Ureter (tissue), 1 donor: ENCODE results near the gene GRK4. TPM values are rescaled to one million over a fixed set of nuclear protein-coding genes. Genes with fewer than 3 reads are reported as not detected.
"Not testable (repeated sequence)": the region's sequence is repeated elsewhere in the genome, so short reads cannot be mapped to it uniquely, and the experiment has no call there.

Experiments
- DNase-seq: peaks from one replicate; pipeline ENCODE4 v3.0.0-alpha.2; 2020; ENCODE audit warnings: low spot score
- total RNA-seq: library from RNA; stranded (reverse); gene quantifications from one replicate; pipeline ENCODE4 v1.2.4, GENCODE V29; 2023
- donor health status: DM: yes; HTN: yes; CAD: no.

The GRK4 gene
- total RNA-seq, 1 donor from 2014 or later = 4.3 TPM

DNA sequence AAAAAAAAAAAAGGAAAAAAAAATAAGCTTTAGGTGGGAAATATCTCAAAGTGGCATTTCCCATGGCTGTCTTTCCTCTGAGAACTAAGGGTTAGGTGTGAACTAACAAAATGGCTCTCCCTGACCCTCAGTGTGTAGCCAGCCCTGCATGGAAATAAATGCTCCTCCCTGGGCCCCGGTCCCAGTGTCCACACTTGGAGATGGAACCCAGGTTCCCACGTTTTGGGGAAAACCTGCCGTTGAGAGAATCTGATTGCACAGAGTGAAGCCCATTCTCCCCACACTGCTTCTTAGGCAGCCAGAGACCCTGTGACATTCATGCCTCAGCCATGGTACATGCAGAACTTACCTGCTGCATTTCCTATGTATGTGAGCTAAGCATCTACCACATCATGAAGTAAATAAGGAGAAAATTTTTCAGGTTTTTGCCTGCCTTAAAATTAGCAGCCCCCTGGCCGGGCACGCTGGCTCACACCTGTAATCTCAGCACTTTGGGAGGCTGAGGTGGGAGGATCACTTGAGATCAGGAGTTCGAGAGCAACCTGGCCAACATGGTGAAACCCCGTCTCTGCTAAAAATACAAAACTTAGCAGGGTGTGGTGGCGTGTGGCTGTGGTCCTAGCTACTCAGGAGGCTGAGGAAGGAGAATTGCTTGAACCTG, 76.5 kb downstream of the GRK4 start:
- no peak for DNase-seq

DNA sequence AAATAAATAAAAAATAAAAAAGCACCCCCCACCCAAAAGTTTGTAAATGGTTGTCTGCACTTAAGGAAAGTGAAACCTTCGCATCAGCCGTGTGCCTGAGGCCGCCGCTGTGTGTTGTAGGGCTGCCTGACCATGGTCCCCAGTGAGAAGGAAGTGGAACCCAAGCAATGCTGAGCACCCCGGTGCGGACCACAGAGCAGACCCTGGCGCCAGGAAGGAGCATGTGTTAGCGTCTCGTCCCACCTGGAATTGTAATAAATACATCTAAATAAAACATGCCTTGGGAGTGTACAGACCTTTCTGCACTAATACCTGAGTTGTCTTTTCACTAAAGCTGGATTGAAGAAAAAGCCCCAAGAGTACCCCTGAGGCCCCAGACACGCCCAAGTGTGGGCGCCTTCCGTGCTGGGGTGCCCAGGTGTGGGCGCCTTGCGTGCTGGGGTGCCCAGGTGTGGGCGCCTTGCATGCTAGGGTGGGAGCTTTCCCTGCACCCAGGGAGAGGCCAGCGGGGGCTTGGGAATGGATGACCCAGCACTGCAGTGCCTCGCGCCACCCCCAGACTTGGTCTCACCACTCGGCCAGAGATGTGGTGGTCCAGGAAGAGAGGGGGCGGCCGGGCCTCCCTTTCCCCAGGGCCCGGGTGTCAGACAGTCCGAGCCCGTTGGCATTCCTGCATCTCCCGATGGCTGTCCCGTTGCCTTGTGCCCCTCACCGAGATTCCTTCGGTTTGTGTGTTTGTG, 77.3 kb downstream of the GRK4 start:
- no peak for DNase-seq

DNA sequence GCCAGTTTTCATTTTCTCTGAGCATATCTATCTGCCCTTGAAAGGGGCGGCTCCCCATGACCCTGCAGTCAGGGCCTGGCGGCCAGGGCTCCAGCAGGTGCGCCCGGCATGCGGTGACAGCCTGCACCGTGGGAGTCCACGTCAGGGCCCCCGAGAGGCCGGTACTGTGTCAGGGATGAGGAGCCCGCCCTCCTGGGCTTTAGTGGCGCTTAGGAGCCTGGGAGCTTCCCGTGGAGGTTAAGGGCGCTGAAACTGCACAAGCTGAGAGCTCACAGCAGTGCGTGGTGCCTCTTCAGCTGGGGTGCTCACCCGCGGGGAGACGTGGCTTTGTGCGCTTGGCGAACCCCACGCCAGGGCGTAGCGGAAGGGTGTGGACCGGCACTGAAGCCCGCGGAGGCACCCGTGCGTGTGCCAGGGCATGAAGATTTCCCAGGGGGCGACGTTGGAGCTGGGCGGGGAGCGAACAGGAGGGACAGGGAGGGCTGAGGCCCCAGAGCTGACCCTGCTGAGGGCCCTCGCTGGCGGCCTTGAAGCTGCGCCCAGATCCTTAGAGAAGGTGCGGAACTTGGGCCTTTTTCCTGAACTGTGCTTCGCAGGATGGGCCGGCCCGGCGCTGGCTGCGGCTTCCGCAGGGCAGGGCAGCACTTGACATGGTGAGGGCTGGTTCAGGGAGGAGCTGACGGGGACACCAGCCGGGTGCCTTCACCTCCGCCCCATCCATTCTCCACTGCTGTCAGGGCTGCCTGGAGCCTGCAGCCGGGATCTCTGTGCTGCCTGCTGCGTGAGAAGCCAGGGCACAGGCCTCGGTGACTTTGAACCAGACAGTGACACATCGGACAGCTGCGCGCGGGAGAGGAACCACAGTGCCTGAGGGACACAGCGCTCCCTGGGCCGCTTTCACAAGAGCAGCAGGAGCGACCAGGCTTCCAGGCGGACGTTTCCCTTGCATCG, 78.1 kb downstream of the GRK4 start:
- peak; percentile 62 for DNase-seq

DNA sequence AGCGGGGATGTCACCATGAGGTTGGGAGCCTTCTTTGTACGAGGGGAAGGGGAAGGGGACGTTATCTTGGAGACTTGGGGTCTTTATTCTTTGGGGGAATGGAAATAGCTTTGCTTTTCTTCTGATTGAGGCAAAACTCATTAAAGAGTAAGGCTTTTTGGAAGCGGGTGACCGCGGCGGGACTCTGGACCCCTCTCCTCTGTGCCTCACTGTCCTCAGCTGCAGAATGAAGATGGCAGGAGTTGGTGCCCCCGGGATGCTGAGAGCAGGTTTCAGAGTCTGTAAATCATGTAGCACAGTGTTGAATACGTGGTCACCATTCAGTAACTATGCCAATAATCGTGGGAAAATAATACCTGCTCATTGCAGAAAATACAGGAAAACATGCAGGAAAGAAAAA, 78.9 kb downstream of the GRK4 start:
- no peak for DNase-seq

DNA sequence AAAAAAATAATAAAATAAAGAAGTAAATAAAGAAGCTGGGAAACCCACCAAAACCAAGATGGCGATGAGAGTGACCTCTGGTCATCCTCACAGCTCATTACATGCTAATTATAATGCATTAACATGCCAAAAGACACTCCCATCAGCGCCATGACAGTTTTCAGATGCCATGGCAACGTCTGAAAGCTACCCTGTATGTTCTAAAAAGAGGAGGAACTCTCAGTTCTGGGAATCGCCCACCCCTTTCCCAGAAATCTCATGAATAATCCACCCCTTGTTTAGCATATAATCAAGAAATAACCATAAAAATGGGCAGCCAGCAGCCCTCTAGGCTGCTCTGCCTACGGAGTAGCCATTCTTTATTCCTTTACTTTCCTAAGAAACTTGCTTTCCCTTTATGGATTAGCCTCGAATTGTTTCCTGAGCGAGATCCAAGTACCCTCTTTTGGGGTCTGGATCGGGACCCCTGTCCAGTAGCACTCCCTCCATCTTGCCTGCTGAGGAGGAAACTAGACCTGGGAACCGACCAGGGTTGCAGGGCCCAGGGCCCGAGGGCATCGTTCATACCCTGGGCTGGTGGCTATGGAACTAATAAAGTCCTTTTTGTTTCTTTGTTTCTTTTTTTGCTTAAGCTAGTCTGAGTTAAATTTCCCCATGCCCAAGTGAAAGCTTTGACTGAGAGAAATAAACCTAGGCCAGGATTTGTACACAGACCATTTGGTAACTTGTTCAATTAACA, 80.1 kb downstream of the GRK4 start:
- DNase-seq = no peak

DNA sequence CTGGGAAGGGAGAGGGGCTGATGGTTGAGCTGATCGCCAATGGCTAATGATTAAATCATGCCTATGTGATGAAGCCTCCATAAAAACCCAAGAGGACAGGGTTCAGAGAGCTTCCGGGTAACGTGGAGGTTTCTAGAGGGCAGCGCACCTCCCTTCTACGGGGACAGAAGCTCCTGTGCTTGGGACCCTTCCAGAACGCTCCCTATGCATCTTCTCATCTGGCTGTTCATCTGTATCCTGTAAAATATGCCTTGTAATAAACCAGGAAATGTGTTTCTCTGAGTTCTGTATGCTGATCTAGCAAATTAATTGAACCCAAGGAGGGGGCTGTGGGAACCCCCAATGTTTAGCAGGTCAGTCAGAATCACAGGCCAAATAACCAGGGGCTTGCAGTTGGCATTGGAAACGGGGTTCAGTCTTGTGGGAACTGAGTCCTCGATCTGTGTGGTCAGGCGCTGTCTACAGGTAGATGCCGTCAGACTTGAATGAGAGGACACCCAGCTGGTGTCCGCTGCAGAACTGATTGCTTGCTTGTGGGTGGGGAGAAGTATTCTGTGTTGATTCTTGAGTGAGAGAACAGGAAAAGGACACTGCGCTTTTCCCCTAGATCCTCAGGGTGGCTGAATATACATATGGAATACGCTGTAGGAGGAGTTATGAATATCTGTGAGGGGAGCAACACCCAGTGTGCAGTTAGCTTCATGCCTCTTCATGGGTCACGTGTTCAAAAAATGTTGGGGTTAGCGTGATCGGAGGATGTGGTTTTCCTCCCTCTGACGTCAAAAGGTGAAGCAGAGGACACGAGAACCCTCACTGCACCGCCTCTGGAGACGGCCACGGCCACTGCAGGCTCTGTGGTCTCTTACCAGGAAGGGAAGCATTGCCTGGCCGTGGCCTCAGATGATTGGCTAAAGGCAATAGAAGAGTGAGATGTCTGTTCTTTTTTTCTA, 81.8 kb downstream of the GRK4 start:
- DNase-seq = no peak

DNA sequence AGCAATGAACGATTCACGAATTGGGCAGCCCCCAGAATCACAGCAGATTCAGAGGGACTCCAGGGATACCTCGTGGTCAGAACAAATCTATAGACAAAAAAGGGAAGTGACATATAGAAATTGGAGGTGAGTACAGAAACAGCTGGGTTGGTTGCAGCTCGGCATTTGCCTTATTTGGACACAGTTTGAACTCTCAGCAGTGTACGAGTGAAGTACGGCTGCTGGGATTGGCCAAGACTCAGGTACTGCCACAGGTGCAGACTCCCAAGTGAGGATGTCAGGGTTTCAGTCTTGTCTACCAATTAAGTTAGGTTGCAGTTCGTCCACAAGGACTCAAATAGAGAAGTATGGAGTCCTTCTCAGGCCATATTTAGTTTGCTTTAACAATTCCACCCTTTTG, 82.8 kb downstream of the GRK4 start:
- DNase-seq = no peak

DNA sequence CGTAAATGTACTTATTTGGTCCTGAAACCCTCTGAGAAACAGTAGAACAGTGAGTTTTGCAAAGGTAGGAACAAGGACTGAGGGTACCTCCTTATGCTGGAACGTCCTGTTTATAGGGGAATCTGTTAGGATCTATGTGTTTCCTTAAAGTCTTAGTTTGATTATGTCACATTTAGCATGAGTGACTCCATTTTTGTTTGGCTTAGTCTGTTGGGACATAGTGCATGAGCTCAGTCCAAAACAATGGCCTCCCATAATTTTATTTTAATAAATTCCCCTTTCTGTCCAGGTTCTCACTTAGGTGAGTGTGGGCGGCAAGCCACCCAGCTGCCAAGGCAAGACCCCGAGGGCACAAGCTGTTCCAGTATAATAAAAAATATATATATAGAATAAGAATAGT, 83.3 kb downstream of the GRK4 start:
- DNase-seq = no peak

DNA sequence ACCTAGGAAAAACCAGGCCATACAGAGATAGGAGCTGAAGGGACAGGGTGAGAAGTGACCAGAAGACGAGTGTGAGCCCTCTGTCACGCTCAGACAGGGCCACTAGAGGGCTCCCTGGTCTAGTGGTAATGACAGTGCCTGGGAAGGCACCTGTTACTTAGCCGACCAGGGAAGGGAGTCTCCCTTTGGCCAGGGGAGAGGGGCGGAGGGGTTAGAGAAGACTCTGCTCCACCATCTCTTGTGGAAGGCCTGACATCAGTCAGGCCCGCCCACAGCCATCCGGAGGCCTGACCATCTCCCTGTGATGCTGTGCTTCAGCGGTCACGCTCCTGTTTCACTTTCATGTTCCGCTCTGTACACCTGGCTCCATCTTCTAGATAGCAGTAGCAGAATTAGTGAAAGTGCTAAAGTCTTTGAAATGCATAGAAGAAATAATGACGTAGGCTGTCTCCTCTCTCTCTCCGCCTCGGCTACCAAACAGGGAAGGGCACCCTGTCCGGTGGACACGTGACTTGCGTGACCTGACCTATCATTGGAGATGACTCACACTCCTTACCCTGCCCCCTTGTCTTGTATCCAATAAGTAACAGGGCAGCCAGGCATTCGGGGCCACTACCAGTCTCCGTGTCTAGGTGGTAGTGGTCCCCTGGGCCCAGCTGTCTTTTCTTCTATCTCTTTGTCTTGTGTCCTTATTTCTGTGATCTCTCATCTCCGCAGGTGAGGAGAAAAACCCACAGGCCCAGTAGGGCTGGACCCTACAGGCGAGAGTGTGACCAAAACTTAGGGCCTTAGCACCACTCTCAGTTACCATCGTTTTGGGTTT, 84.3 kb downstream of the GRK4 start:
- DNase-seq = peak; percentile 66

DNA sequence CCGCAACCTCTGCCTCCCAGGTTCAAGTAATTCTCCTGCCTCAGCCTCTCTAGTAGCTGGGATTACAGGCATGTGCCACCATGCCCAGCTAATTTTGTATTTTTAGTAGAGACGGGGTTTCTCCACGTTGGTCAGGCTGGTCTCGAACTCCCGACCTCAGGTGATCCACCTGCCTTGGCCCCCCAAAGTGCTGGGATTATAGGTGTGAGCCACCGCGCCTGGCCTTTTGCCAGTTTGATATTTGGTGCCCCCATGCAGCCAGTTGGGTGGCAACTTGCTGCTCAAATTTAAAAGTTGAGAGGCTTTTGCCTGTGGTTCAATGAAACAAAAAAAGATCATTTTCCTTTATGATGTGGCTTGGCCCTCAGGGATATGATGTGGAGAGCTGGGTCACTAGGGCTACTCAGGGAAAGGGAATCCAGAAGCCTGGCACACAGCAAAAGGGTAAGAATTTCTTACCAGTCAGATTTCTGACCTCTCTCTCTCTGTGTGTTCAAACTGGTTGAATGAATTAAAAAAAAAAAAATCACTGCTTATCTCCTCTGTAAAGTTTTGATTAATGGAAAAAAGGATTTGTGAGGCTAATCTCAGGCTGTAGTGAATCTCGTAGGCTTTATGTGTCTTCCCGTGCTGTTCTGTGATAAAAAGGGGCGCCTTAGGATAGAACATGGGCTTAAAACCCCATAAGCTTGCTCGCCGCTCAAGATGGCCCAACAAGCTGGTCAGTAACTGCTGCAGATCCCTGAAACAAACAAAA, 87.9 kb downstream of the GRK4 start:
- not testable (repeated sequence) for DNase-seq

DNA sequence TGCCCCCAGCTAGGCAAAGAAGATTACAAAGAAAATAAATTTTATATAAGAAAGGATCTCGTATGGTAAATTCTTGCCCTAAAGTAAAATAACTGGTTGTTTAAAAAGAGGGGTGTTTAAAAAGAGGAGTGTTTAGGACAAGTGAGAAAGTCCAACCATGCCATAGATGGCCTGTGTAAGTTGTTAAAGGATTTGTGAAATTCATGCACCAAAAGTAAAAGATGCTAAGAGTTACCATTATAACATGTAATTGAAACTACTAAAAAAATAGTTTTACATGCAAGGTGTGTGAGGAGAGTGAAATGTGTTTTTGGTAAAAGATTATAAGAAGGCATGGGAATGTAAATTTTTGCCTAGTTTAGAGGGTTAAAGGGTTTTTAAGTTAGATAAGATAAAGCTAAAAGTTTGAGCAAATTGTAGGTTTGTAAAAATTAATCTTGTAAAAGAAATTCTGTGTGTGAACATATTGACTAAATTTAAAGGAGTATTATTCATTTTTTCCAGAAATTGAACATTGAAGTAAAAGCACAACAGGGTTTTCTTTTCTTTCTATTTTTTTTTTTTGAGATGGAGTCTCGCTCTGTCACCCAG, 90.9 kb downstream of the GRK4 start:
- no peak for DNase-seq

DNA sequence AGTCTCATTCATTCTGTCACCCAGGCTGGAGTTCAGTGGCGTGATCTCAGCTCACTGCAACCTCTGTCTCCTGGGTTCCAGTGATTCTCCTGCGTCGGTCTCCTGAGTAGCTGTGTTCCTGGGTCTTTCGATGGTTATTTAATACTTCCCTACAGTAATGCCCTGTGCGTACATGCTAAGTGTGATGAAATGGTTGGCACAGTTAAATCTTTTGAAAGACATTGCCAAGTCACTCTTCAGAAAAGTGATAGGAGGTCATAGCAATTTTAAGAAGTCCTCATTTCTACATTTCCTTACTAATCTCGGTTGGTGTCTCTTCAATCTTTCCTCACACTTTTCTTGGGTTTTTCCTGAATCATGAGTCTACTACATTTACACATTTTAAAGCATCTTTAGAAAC, 96.6 kb downstream of the GRK4 start:
- no peak for DNase-seq

DNA sequence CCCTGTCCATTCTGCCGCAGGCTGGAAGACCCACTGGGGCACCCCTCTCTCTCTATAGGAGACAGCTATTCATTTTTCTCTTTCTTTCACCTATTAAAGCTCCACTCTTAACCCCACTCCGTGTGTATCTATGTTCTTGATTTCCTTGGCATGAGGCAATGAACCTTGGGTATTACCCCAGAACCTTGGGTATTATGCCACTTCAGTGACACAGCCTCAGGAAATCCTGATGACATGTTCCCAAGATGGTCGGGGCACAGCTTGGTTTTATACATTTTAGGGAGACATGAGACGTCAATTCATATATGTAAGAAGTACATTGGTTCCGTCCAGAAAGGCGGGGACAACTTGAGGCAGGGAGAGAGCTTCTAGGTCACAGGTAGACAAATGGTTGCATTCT, 97.6 kb downstream of the GRK4 start:
- DNase-seq = no peak

DNA sequence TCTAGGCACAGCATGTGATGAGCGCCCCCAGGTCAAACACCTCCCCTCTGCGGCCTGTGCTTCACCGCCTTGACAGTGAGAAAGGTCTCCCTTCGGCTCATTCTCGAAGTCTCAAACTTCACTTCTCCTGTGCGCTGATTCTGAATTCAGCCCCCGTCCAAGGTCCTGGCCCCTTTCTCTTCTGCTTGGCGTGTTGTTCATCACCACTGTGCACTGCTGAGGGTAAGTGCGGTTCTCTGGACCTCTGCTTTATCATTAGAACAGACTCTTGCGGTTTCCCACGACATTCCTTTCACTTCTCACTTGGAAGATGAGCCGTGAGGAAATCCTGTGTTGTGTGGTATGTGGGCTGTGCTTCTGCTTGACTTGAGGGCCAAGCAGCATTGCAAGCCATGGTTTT, 99.1 kb downstream of the GRK4 start:
- no peak for DNase-seq

DNA sequence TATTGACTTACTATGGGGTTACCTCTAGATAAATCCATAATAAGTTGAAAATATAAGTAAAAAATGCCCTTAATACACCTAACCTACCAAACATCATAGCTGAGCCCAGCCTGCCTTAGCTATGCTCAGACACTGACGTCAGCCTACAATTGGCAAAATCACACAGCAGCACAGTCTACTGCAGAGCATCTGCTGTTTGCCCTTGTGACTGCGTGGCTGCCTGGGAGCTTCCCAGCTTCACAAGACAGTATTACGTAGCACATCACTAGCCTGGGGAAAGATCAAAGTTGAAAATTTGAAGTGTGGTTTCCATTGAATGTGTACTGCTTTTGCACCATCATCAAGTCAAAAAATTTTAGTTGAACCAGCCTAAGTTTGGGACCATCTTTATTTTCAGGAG, 102.2 kb downstream of the GRK4 start:
- DNase-seq = no peak

DNA sequence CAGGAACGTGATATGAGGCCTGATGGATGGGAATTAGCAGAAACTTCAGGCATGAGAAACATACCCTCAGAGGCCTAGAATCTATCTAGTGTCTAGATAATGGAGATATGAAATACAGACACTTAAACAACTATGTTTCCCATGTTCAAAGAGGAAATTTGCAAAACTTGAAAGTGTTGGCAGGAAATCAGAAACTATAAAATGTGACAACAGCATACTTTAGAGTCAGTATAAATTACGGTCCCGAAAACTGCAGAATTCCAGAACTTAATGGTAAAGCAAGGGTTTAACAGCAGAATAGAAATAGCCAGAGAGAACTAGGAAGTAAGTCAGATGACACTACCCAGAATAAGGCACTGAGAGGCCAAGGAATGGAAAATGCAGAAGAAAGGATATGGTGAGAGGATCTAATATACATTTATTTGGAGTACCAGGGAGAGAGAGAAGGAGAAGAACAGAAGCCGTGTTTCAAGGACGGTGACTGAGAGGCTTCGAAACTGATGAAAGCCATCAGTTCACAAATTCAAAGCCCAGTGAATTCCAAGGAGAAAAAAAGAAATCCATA, 103.5 kb downstream of the GRK4 start:
- DNase-seq = no peak

DNA sequence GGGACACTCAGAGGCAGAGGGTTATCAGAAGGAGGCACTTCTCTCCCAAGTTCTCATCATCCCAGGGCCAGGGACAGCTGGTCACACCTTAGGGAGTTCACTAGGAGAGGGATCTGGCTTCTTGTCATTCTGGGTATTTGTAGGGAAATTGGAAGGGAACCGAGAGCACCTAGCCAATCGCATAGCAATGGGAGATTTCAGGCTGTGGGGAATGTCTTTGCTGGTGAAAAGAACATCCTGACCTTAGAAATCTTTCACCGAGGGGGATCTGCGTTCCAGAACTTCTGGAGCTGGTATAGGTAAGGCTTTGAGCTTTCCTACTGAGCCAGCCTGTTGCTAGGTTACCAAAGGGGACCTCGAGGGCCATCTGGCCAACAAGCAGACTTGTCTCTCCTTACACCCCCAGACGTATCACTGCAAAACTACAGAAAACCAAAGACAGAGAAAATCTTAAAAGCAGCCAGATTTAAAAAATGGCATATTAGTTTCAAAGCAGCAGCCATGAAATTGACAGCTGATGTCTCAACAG, 104.2 kb downstream of the GRK4 start:
- DNase-seq = no peak

DNA sequence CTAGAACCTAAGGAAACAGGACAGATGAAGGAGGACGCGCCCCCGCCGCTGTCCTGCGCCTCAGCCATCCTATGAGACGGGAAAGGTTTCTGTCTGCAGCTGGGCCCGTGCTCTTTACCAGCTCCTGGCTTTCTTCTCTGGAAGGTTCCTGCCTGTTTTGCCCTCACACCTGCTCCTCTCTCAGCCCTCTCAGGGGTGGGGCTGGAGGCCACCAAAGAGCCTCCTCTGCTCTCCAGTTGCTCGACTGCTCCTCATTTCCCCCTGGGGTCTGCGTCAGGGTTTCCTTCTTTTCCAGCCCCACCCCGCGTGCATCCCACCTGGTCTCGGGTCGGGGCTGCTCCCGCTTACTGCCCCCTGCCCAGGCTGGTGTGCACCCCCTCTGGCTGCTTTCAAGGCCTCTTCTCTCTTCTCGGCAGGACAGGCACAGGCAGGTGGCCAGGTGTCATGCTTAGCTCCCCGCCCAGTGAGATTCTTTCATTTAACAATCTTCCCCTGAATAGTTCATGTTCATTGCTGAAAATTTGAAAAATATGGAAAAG, 106.4 kb downstream of the GRK4 start:
- no peak for DNase-seq
